HepG2 (cell line): ENCODE results near the gene SLC7A6OS.

Source experiments
- ATF7 ChIP-seq, 2 experiments: fragments of 450-650 bp in 1 of 2; sonication (generic) in 1 of 2; formaldehyde crosslinking in 1 of 2; IDR thresholded peaks; 2 replicates each; pipeline versions ENCODE4 v1.4.0 to v1.6.1; 2016 to 2020; ENCODE audit warnings: antibody characterized with exemption in 1 of 2, mild to moderate bottlenecking in 1 of 2, missing genetic modification reagents in 1 of 2
- BORCS8-MEF2B ChIP-seq: sonication (generic); formaldehyde crosslinking; IDR thresholded peaks from 2 replicates; pipeline ENCODE4 v1.8.0; 2022; ENCODE audit warnings: mild to moderate bottlenecking, missing genetic modification reagents
- EHMT2 ChIP-seq: fragments of 200-600 bp; sonication (generic); IDR thresholded peaks from 2 replicates; pipeline ENCODE4 v1.7.0; 2017; ENCODE audit warnings: antibody characterized with exemption, low read depth, low read length, borderline replicate concordance
- ESRRA ChIP-seq: sonication (generic); formaldehyde crosslinking; IDR thresholded peaks from 2 replicates; pipeline ENCODE4 v1.5.1; 2020; ENCODE audit warnings: mild to moderate bottlenecking, low read depth, missing genetic modification reagents
- FOXM1 ChIP-seq: sonication (generic); formaldehyde crosslinking; IDR thresholded peaks from 2 replicates; pipeline ENCODE4 v1.5.0; 2020; ENCODE audit warnings: missing genetic modification reagents
- MIER2 ChIP-seq: IDR thresholded peaks from 2 replicates; pipeline ENCODE4 v1.6.1; 2016; ENCODE audit warnings: missing biosample characterization, missing genetic modification reagents
- SUZ12 ChIP-seq: fragments of 150-350 bp; IDR thresholded peaks from 2 replicates; pipeline ENCODE4 v1.6.1; 2014; ENCODE audit warnings: low read depth, low read length
- TAF1 ChIP-seq: sonication (generic); formaldehyde crosslinking; IDR thresholded peaks from 2 replicates; pipeline ENCODE4 v1.4.0; 2020; ENCODE audit warnings: missing genetic modification reagents
- ZFX ChIP-seq: sonication (generic); formaldehyde crosslinking; IDR thresholded peaks from 2 replicates; pipeline ENCODE4 v1.4.0; 2020; ENCODE audit warnings: mild to moderate bottlenecking, low read depth, missing genetic modification reagents, moderate library complexity
- ZNF329 ChIP-seq: sonication (generic); formaldehyde crosslinking; IDR thresholded peaks from 2 replicates; pipeline ENCODE4 v1.9.0; 2021; ENCODE audit warnings: low read depth, mild to moderate bottlenecking, missing genetic modification reagents
- TF ChIP-seq, protein P1 (sequence below): sonication (generic); formaldehyde crosslinking; IDR thresholded peaks from 2 replicates; pipeline ENCODE4 v1.5.0; 2020; ENCODE audit warnings: mild to moderate bottlenecking, missing genetic modification reagents, moderate library complexity
- TF ChIP-seq, protein P2 (sequence below): sonication (generic); formaldehyde crosslinking; IDR thresholded peaks from 2 replicates; pipeline ENCODE4 v1.8.0; 2022; ENCODE audit warnings: missing genetic modification reagents, mild to moderate bottlenecking, moderate library complexity, borderline replicate concordance

DNA sequence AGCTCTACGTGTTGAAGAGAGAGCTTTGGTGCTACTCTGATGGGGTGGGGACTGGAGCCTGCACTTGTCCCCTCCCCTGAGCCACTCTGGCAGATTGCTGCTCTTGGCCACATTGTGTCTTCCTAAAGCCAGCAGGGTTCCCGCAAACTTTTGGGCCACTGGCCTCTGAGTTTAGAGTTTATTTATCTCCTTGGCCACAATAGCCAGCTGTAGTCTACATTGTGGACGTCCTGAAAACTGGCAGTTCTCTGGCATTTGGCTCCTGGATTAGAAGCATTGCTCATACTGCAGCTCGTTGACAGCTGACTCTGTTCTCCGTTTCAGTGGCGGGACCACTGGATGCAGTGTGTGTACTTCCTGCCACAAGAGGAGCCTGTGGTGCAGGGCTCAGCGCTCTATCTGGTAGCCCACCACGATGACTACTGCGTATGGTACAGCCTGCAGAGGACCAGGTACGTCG is 34.6 kb upstream of the SLC7A6OS start:
- TF ChIP-seq ZNF329 (CRISPR knock-in tag): no peak
- TF ChIP-seq, protein P1, sequence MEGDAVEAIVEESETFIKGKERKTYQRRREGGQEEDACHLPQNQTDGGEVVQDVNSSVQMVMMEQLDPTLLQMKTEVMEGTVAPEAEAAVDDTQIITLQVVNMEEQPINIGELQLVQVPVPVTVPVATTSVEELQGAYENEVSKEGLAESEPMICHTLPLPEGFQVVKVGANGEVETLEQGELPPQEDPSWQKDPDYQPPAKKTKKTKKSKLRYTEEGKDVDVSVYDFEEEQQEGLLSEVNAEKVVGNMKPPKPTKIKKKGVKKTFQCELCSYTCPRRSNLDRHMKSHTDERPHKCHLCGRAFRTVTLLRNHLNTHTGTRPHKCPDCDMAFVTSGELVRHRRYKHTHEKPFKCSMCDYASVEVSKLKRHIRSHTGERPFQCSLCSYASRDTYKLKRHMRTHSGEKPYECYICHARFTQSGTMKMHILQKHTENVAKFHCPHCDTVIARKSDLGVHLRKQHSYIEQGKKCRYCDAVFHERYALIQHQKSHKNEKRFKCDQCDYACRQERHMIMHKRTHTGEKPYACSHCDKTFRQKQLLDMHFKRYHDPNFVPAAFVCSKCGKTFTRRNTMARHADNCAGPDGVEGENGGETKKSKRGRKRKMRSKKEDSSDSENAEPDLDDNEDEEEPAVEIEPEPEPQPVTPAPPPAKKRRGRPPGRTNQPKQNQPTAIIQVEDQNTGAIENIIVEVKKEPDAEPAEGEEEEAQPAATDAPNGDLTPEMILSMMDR (CRISPR knock-in tag): no peak
- no peak for TF ChIP-seq ESRRA (CRISPR knock-in tag)
- TF ChIP-seq SUZ12: no peak
- no peak for TF ChIP-seq EHMT2
- no peak for TF ChIP-seq FOXM1 (CRISPR knock-in tag)
- no peak for TF ChIP-seq MIER2
- no peak for TF ChIP-seq TAF1
- TF ChIP-seq ATF7 (IDR thresholded peaks at IDR 0.05): no peak
- no peak for TF ChIP-seq ATF7 (CRISPR knock-in tag; IDR thresholded peaks at IDR 0.05)
- no peak for TF ChIP-seq BORCS8-MEF2B
- TF ChIP-seq, protein P2, sequence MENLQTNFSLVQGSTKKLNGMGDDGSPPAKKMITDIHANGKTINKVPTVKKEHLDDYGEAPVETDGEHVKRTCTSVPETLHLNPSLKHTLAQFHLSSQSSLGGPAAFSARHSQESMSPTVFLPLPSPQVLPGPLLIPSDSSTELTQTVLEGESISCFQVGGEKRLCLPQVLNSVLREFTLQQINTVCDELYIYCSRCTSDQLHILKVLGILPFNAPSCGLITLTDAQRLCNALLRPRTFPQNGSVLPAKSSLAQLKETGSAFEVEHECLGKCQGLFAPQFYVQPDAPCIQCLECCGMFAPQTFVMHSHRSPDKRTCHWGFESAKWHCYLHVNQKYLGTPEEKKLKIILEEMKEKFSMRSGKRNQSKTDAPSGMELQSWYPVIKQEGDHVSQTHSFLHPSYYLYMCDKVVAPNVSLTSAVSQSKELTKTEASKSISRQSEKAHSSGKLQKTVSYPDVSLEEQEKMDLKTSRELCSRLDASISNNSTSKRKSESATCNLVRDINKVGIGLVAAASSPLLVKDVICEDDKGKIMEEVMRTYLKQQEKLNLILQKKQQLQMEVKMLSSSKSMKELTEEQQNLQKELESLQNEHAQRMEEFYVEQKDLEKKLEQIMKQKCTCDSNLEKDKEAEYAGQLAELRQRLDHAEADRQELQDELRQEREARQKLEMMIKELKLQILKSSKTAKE: no peak
- no peak for TF ChIP-seq ZFX (CRISPR knock-in tag)
